GM12878 (cell line): Measurements from ENCODE around the gene CHRM5. TPM values are rescaled to one million over a fixed set of nuclear protein-coding genes. Genes with fewer than 3 reads are reported as not detected.

Experiments
- ATAC-seq: fragments of 200-7000 bp; cut with Tn5 transposase; 3 replicates; pipeline ENCODE4 v1.9.1; 2020; ENCODE audit warnings: mild to moderate bottlenecking, moderate library complexity
- BruUV-seq: library from RNA; stranded (reverse); fragments of 400-500 nt; replicated peaks from 2 replicates; lab custom pipeline; 2021; lab: Mats Ljungman, UMichigan
- CTCF ChIA-PET: fragments of 300-600 bp; sonication (Branson Sonifier 250); formaldehyde crosslinking; extraction: SDS; loops from one replicate; lab custom pipeline; 2021; ENCODE audit warnings: inconsistent platforms; lab: Yijun Ruan, JAX
- POLR2A ChIA-PET: fragments of 350-600 bp; formaldehyde crosslinking; extraction: SDS; loops from one replicate; lab custom pipeline; 2021; ENCODE audit warnings: inconsistent platforms; lab: Charles Lee
- RAD21 ChIA-PET: fragments of 300-600 bp; sonication (Branson Sonifier 250); formaldehyde crosslinking; loops from one replicate; lab custom pipeline; 2023; ENCODE audit warnings: antibody characterized with exemption; ENCODE audit not compliant: unreplicated experiment; lab: Charles Lee
- SMC1A ChIA-PET: fragments of 300-600 bp; sonication (Branson Sonifier 250); formaldehyde crosslinking; loops from one replicate; lab custom pipeline; 2023; ENCODE audit not compliant: unreplicated experiment, uncharacterized antibody; lab: Charles Lee
- DNase-seq: peaks from one replicate; pipeline ENCODE4 v3.0.0-alpha.2; 2011; ENCODE audit warnings: low read depth, low spot score
- FAIRE-seq: peaks from 3 replicates; lab custom pipeline; 2011; peaks lifted over from hg19 to GRCh38; lab: Jason Lieb, UNC
- H2AFZ ChIP-seq: 2 replicates; pipeline ENCODE4 v1.6.0; 2011; ENCODE audit warnings: low read depth, low read length, control low read depth; ENCODE audit not compliant: control insufficient read depth
- H3K27ac ChIP-seq: 2 replicates; pipeline ENCODE4 v1.5.1; 2011; ENCODE audit warnings: control low read depth; ENCODE audit not compliant: control insufficient read depth, insufficient read depth
- H3K27me3 ChIP-seq, 2 experiments: replicated peaks in 1 of 2; 2 replicates each; pipeline versions ENCODE4 v1.6.0 to v1.6.1; 2011; ENCODE audit warnings: low read length in 1 of 2; ENCODE audit not compliant: control insufficient read depth in 2 of 2, insufficient read depth in 2 of 2
- H3K36me3 ChIP-seq, 2 experiments: 2 replicates each; pipeline ENCODE4 v1.5.1; 2011; ENCODE audit warnings: low read length in 1 of 2; ENCODE audit not compliant: control insufficient read depth in 2 of 2, insufficient read depth in 2 of 2
- H3K4me1 ChIP-seq: 2 replicates; pipeline ENCODE4 v1.6.1; 2011; ENCODE audit warnings: mild to moderate bottlenecking, low read length, moderate library complexity, mixed read lengths; ENCODE audit not compliant: control insufficient read depth, insufficient read depth
- H3K4me2 ChIP-seq: 2 replicates; pipeline ENCODE4 v1.6.0; 2011; ENCODE audit warnings: control low read depth; ENCODE audit not compliant: control insufficient read depth, insufficient read depth
- H3K4me3 ChIP-seq: fragments of 200-600 bp; sonication (generic); 2 replicates; pipeline ENCODE4 v1.5.1; 2016
- H3K79me2 ChIP-seq: 2 replicates; pipeline ENCODE4 v1.6.0; 2011; ENCODE audit warnings: low read length; ENCODE audit not compliant: control insufficient read depth, insufficient read depth
- H3K9ac ChIP-seq: 2 replicates; pipeline ENCODE4 v1.8.0; 2011; ENCODE audit warnings: low read length, control low read depth, mixed read lengths; ENCODE audit not compliant: control insufficient read depth, insufficient read depth
- H3K9me3 ChIP-seq: replicated peaks from 3 replicates; pipeline ENCODE4 v1.5.1; 2011; ENCODE audit warnings: mild to moderate bottlenecking, low read length; ENCODE audit not compliant: control insufficient read depth, insufficient read depth
- H4K20me1 ChIP-seq: 2 replicates; pipeline ENCODE4 v1.6.0; 2011; ENCODE audit not compliant: control insufficient read depth, insufficient read depth
- EP300 ChIP-seq, 2 experiments: fragments of 150-350 bp in 1 of 2; IDR thresholded peaks; 2 replicates each; pipeline ENCODE4 v1.6.1; 2011 to 2012; ENCODE audit warnings: low read depth in 2 of 2, low read length in 2 of 2, borderline replicate concordance in 1 of 2, improper control_type of control experiment in 1 of 2, inconsistent platforms in 1 of 2; ENCODE audit not compliant: control insufficient read depth in 1 of 2
- RB1 ChIP-seq: fragments of 450-650 bp; formaldehyde crosslinking; IDR thresholded peaks from 2 replicates; pipeline ENCODE4 v1.6.1; 2017; ENCODE audit warnings: mild to moderate bottlenecking, borderline replicate concordance
- SIN3A ChIP-seq: IDR thresholded peaks from 2 replicates; pipeline ENCODE4 v1.6.1; 2012; ENCODE audit warnings: low read depth, low read length, improper control_type of control experiment
- WGBS: methylation state at CpG from one replicate; pipeline ENCODE4 v1.1.6; 2016; ENCODE audit warnings: low lambda C conversion rate; ENCODE audit not compliant: insufficient replicate concordance, insufficient coverage; ENCODE audit errors: missing lambda C conversion rate; 5-methylcytosine and 5-hydroxymethylcytosine counted together
- in situ Hi-C: fragments of 300-500 bp; cut with MboI; formaldehyde crosslinking; loops from 9 replicates; pipeline ENCODE4 v1.14.3; 2018; ENCODE audit warnings: mixed read lengths
- intact Hi-C: fragments of 100-400 bp; cut with micrococcal nuclease; formaldehyde crosslinking; loops from one replicate; pipeline ENCODE4 v1.14.2; 2022; ENCODE audit not compliant: unreplicated experiment
- polyA plus RNA-seq, 11 experiments: library from polyadenylated mRNA; depleted of rRNA in 4 of 11; unstranded in 6 of 11; stranded (reverse) in 5 of 11; fragments of >200 nt; fragmentation: Nextera tagmentation in 4 of 11; fragmentation: Illumina TruSeq in 1 of 11; extraction: Ambion mirVana in 4 of 11; extraction: Trizol in 1 of 11; gene quantifications; 1 replicate in 1 of 11; 2 replicates in 10 of 11; pipeline versions ENCODE4 v1.2.1 to v1.2.3, GENCODE V29; 2011 to 2016; ENCODE audit warnings: inconsistent platforms in 2 of 11, missing spikeins in 2 of 11, low read depth in 1 of 11
- total RNA-seq, 4 experiments: library from RNA; depleted of rRNA in 3 of 4; stranded (reverse); fragments of >200 nt in 3 of 4; fragmentation: Illumina TruSeq in 1 of 4; extraction: Trizol in 1 of 4; gene quantifications; 2 replicates each; pipeline versions ENCODE4 v1.2.1 to v1.2.3, GENCODE V29; 2013 to 2021
- TF ChIP-seq, protein P1 (sequence below): fragments of 450-650 bp; IDR thresholded peaks from 2 replicates; pipeline ENCODE4 v1.6.1; 2016; ENCODE audit warnings: mild to moderate bottlenecking, moderate library complexity, borderline replicate concordance

Gene CHRM5
- total and polyA plus RNA-seq, 10 of the 15 experiments (the other 5 are each of a cell fraction or from before 2014, with no cell fraction given), result 0.01 to 0.10 (median 0.04) TPM; not detected in 6

DNA sequence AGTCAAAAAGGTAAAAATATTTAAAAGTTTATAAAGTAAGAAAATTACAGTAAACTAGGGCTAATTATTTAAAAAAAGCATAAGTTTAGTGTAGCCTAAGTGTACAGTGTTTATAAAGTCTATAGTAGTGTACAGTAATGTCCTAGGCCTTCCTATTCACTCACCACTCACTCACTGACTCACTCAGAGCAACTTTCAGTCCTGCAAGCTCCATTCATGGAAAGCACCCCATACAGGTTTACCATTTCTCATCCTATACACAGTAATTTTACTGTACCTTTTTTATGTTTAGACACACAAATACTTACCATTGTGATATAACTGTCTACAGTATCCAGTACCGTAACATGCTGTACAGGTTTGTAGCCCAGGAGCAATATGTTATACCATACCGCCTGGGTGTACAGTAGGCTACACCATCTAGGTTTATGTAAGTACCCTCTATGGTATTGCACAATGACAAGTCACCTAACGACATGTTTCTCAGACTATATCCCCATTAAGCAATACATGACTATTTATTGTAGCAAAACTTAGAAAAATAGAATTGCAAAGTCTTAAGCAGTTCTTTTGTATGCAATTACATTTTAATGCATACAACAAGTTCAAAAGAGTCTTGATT, 51.2 kb downstream of the CHRM5 start:
- H3K4me3 ChIP-seq, result no peak overlapping the region
- ChIA-PET SMC1A (no interaction called here), RAD21 (no interaction called here)
- no peak overlapping the region for H2AFZ ChIP-seq
- H3K9ac ChIP-seq, result no peak overlapping the region
- H3K9me3 ChIP-seq, result no peaks in the 10 kb centered on the region; the same call in 2 of the 3 replicates
- BruUV-seq, result no TSS peak
- H4K20me1 ChIP-seq, result no peaks in the 10 kb centered on the region
- in situ Hi-C loops, result no loop called here
- TF ChIP-seq, protein P1, sequence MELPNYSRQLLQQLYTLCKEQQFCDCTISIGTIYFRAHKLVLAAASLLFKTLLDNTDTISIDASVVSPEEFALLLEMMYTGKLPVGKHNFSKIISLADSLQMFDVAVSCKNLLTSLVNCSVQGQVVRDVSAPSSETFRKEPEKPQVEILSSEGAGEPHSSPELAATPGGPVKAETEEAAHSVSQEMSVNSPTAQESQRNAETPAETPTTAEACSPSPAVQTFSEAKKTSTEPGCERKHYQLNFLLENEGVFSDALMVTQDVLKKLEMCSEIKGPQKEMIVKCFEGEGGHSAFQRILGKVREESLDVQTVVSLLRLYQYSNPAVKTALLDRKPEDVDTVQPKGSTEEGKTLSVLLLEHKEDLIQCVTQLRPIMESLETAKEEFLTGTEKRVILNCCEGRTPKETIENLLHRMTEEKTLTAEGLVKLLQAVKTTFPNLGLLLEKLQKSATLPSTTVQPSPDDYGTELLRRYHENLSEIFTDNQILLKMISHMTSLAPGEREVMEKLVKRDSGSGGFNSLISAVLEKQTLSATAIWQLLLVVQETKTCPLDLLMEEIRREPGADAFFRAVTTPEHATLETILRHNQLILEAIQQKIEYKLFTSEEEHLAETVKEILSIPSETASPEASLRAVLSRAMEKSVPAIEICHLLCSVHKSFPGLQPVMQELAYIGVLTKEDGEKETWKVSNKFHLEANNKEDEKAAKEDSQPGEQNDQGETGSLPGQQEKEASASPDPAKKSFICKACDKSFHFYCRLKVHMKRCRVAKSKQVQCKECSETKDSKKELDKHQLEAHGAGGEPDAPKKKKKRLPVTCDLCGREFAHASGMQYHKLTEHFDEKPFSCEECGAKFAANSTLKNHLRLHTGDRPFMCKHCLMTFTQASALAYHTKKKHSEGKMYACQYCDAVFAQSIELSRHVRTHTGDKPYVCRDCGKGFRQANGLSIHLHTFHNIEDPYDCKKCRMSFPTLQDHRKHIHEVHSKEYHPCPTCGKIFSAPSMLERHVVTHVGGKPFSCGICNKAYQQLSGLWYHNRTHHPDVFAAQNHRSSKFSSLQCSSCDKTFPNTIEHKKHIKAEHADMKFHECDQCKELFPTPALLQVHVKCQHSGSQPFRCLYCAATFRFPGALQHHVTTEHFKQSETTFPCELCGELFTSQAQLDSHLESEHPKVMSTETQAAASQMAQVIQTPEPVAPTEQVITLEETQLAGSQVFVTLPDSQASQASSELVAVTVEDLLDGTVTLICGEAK, result no peak
- TF ChIP-seq EP300 (IDR thresholded peaks at IDR 0.05; ENCODE audit: borderline replicate concordance in 1 of 2, control insufficient read depth in 1 of 2, low read depth in 2 of 2, low read length in 2 of 2) (no peak), RB1 (no peak), SIN3A (no peak)
- TF ChIP-seq, all 136 proteins: peak for 0
- no peak for FAIRE-seq
- no peaks in the 10 kb centered on the region for H3K27me3 ChIP-seq
- no peaks in the 10 kb centered on the region for H3K36me3 ChIP-seq
- DNase-seq, result no peak
- whole genome bisulfite sequencing, result 99% methylated on average over 3 of the region's 3 CpGs
- no peak for ATAC-seq
- no peaks in the 10 kb centered on the region for H3K4me1 ChIP-seq
- POLR2A ChIA-PET, result no interaction called here
- CTCF ChIA-PET, result interaction anchor here (1.0 kb wide), 2 partner anchors 50 to 188 kb away, joined by 3 read pairs; no protein-coding TSS in a partner anchor
- no peaks in the 10 kb centered on the region for H3K79me2 ChIP-seq
- H3K4me2 ChIP-seq, result no peak overlapping the region
- intact Hi-C loops, result no loop called here
- no peak overlapping the region for H3K27ac ChIP-seq
